ENCODE measurements around the gene CDCA5.

The CDCA5 gene

GRCh38 chr11:65083834-65084597, at the start of gene CDCA5, which contains the start of gene ZFPL1:
TSS of gene CDCA5 (minus strand) at chr11:65084040. CDS start at chr11:65083978, 62 bp downstream.
TSS of gene ZFPL1 (plus strand) at chr11:65084222. CDS start at chr11:65084699, 477 bp downstream.
- peak; percentile 91 for DNase-seq (ENCODE audit: low read depth)

- no peak for DNase-seq (ENCODE audit: low read depth)
These were observed 49.3 kb upstream of the CDCA5 start for GRCh38 chr11:65132988-65133700.

GRCh38 chr11:65132238-65132987, 48.6 kb upstream of the CDCA5 start:
- no peak for DNase-seq (ENCODE audit: low read depth)

- no peak for DNase-seq (ENCODE audit: low read depth)
These were observed 48.0 kb upstream of the CDCA5 start for GRCh38 chr11:65131895-65132237.

- no peak for DNase-seq (ENCODE audit: low read depth)
These were observed 47.6 kb upstream of the CDCA5 start for GRCh38 chr11:65131417-65131776.

DNA sequence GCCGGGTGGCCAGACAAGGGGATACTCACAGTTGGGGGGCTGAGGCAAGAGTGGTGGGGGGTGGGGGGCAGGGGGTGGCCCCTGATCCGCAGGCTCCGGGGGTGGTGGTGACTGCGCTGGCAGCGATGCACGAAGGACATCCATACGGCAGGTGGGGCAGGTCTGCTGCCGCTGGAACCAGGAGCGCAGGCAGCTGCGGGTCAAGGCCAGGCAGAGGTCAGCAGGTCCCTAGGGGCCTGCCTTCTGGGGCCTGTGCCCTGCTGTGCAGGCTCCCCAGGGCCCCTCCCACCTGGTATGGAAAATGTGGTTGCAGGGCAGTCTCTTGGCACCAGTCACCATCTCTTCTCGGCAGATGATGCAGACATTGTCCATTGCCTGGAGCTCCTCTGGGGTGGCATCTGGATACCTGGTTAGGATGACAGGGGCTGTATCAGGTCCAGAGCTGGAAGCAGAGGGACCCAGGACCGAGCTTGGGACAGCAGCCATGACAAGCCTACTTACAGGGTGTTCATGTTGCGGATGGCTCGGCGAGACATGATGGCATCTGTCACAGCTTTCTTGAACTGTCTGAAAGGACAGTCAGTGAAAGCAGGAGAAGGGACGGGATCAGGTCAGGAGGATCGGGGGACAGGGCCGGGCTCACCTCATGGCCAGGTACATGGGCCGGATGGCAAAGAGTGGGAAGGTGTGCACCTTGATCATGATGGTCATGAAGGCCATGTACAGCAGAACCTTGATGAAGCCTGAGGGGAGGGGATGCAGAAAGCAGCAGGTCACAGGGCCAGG, 47.0 kb upstream of the CDCA5 start:
- DNase-seq (ENCODE audit: low read depth) = no peak

GRCh38 chr11:65129649-65130441, 46.0 kb upstream of the CDCA5 start:
- DNase-seq (ENCODE audit: low read depth) = no peak

- no peak for DNase-seq (ENCODE audit: low read depth)
These were observed 44.6 kb upstream of the CDCA5 start for GRCh38 chr11:65128182-65129145.

DNA sequence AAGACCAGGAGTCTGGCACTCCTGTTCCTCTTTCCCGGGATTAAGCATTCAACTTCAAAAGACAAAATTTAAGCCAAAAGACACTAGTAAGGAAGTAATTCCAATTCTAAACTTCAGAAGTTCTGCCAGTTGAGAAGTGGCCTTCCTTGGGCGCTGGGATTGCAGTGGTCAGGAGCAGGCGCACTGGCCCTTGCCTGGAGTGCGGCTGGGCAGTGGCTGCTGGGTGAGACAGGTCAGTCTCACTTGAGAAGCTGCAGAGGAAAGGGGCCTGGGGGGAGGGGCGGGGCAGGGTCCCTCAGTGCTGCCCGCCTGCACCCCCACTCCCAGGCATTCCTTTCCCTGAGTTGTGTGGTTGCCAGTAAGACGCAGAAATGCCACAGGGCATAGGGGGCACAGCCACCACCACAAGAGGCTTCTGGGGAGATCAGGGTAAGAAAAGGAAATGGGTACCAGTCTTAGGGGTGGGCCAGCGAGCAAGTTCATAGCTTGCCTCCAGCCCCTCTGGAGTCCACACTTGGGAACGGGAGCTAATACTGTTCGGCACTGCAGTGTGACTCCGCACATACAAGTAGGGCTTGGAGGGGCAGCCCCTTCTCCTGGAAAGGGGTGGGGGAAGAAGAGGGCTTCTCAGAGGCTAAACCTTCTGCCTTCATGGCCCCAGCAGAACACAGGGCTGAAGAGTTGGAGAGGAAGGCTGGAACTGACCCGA, 43.8 kb upstream of the CDCA5 start:
- DNase-seq (ENCODE audit: low read depth) = no peak

DNA sequence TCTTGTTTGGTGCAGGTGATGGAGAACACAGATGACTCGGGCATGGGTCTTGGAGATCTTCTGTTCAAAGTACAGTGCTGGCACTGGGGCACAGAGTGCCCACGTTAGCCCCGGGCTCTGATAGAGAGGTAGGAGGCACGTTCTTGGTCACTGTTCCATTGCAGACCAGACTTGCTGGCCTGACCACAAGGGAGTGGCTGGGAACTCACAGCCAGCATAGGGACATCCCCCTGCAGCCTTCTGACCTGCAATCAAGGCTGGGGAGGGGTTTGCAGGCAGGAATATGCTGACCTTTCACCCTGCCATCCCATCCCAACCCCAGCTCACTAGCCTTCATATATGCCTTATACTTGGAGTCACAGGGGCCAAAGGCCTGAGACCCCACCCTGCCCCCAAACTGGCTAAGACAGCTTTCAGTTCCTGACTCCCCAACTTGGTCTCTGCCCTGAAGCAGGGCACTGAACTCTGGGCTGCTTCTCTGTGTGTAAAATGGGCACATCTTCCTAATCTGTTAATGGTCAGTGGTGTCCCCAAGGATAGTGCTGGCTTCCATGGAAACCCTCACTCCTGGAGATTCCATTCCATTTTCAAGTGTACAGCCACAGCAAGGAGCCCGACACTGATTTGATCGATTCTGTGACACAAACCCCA, 42.9 kb upstream of the CDCA5 start:
- no peak for DNase-seq (ENCODE audit: low read depth)

GRCh38 chr11:65125197-65126056, 41.6 kb upstream of the CDCA5 start:
- no peak for DNase-seq (ENCODE audit: low read depth)

GRCh38 chr11:65124480-65125196, 40.8 kb upstream of the CDCA5 start:
- no peak for DNase-seq (ENCODE audit: low read depth)

GRCh38 chr11:65121865-65122696, 38.2 kb upstream of the CDCA5 start, which contains the start of the genes FAU and MRPL49:
TSS of gene FAU (minus strand) at chr11:65122134. CDS start at chr11:65121813, 321 bp downstream.
TSS of gene MRPL49 (plus strand) at chr11:65122321. CDS start at chr11:65122347, 26 bp downstream.
- DNase-seq (ENCODE audit: low read depth) = peak; percentile 92

DNA sequence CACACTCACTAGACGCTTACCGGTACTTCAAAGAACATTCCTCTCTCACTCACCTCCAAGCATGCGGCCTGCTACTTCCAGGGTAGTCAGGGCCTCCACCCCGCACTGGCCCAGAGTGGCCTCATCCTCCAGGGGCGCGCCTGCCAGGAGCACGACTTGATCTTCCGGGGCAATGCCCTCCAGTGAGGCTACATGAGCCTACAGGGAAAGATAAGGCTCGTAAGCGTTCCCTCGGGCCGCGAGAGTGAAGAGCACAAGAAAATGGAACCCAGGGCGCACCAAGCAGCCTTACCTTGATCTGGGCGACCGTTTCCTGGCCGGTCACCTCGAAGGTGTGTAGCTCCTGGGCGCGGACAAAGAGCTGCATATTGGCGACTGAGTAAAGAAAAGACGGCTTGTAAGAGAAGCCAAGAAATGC, 37.6 kb upstream of the CDCA5 start:
- DNase-seq (ENCODE audit: low read depth) = no peak

- DNase-seq (ENCODE audit: low read depth) = no peak
These were observed 37.0 kb upstream of the CDCA5 start for GRCh38 chr11:65120831-65121230.

DNA sequence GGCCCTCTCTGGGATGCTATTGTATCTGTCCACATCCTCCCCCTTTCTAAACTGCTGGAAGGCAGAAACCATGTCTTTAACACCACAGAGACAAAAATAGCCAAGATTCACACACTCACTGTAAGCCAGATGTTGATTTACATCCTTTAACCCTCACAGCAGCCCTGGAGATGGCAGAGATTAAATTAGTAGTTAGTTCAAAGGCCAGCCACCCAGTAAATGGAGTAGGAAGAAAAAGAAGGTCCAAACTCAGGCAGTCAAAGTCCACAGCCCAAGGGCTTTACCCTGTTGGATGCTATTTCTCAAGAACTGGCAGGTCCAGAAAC, 35.8 kb upstream of the CDCA5 start:
- no peak for DNase-seq (ENCODE audit: low read depth)
